Tibial nerve (tissue), 3 donors: Measurements from ENCODE around the gene TM9SF4.

Experiments
- CTCF ChIP-seq, 5 experiments: fragments of 200-600 bp in 3 of 5; fragments of 450-650 bp in 2 of 5; sonication (generic) in 3 of 5; IDR thresholded peaks; one replicate each; pipeline ENCODE4 v1.5.1; 2016 to 2019; ENCODE audit warnings: antibody characterized with exemption in 5 of 5, mild to moderate bottlenecking in 3 of 5, moderate library complexity in 2 of 5
- POLR2A ChIP-seq, 2 donors: fragments of 450-650 bp; IDR thresholded peaks; one replicate each; pipeline ENCODE4 v1.6.1; 2017; ENCODE audit warnings: antibody characterized with exemption in 2 of 2, mild to moderate bottlenecking in 2 of 2, moderate library complexity in 2 of 2

DNA sequence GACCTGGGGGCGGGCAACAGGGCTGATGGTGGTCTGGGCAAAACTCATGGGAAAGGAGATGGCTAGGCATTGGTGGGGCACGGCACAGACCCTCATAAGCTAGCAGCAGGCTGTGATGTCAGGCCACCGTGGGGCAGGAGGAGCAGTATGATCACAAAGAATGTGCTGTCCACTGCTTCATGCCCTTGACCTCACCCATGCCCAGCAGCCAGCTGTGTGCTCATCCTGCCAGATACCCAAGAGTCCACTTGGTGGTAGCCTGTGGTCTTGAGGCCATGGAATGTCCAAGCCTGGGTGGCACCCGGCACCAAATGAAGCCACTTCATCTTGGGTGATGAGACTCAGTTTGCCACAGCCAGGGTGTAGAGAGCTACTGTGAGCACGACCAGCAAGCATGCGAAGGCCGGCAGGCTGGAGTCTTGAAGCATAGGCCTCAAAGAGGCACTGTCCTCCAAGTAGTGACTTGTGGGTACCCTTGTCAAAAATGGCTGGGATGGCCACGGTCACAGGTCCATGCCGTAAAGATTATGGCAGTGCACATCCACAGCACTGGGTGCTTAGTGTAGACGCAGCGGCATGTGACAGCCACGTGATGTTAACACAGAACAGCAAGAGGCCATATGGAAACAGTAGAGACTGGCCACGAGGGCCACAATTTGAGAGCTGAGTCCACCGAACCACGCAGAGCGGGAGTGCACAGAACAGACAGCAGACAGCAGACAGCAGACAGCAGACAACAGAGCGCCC lies 79.0 kb downstream of the TM9SF4 start:
- no peak for TF ChIP-seq CTCF (IDR thresholded peaks at IDR 0.05)
- TF ChIP-seq POLR2A (IDR thresholded peaks at IDR 0.05): no peak
